Measurements from ENCODE around the gene C9orf78. TPM values are rescaled to one million over a fixed set of nuclear protein-coding genes. Genes with fewer than 3 reads are reported as not detected.

Gene C9orf78
- total and polyA plus RNA-seq, 9 of the 15 experiments (the other 6 are each of a cell fraction or from before 2014, with no cell fraction given) = 94.6 to 266 (median 202) TPM

DNA sequence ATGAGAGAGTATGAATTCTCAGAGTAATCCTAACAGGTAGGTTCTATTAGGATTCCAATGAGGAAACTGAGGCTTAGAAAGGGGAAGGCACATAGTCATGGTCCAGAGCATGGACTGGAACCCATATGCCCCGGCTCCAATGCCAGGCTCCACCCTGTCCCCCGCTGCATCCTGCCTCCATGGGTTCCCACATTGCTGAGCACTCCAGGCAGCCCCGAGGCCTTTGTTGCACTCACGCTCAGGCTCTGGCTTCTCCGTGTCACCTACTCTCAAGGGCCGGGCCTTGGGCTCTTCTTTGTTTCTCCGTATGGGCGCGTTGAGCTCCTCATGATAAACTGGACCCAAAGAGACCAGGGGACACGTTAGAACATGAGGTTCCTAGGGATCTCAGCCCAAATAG lies 6.1 kb downstream of the C9orf78 start:
- intact Hi-C loops (cut with micrococcal nuclease) = no loop called here
- ChIA-PET CTCF (ENCODE audit: low intra/inter-chr PET ratio) (no interaction called here), POLR2A (interaction anchor here (1.1 to 1.5 kb wide), 3 partner anchors 16 to 29 kb away, joined by 3 to 6 read pairs (median 6); no protein-coding TSS in a partner anchor)
- WGBS (ENCODE audit: insufficient coverage, low coverage, missing lambda C conversion rate) = 91% methylated on average over 10 of the region's 10 CpGs
- Histone ChIP-seq H3K9ac (ENCODE audit: insufficient read depth in 1 of 2, low read depth in 2 of 2, low read length in 2 of 2) (no peak overlapping the region), H3K9me3 (replicated peaks; ENCODE audit: control insufficient read depth, insufficient read depth, low read depth, low read length) (no peaks in the 10 kb centered on the region), H3K9me1 (ENCODE audit: control insufficient read depth, insufficient read depth, low read length) (peaks cover 3% of the 10 kb centered on the region), H3K36me3 (ENCODE audit: control insufficient read depth, insufficient read depth, low read length) (peaks cover 76% of the 10 kb centered on the region), H3K4me2 (ENCODE audit: insufficient read depth, low read length) (no peak overlapping the region), H2AFZ (ENCODE audit: low read depth, low read length) (no peak overlapping the region), H4K20me1 (replicated peaks; ENCODE audit: control insufficient read depth, insufficient read depth, low read length) (no peaks in the 10 kb centered on the region), H3K27me3 (ENCODE audit: control insufficient read depth in 2 of 2, insufficient read depth in 2 of 2, low read length in 2 of 2) (no peaks in the 10 kb centered on the region), H3K4me1 (replicated peaks in 1 of 2; ENCODE audit: control insufficient read depth in 2 of 2, insufficient read depth in 2 of 2, low read length in 2 of 2) (peaks cover 6 to 16% of the 10 kb centered on the region in 2 experiments; a peak in 3 of 5 replicates), H3K4me3 (no peak overlapping the region), H3K27ac (ENCODE audit: extremely low read depth, low read depth, low read length) (no peak overlapping the region), H3K79me2 (ENCODE audit: control insufficient read depth, insufficient read depth, low read length) (peaks cover 11% of the 10 kb centered on the region)
- no peak for FAIRE-seq
- in situ Hi-C loops (cut with MboI) = no loop called here
- BruUV-seq (replicated peaks) = no TSS peak
- no peak for ATAC-seq
- TF ChIP-seq CHD1 (IDR thresholded peaks at IDR 0.05; ENCODE audit: low read length) (no peak), MXI1 (IDR thresholded peaks at IDR 0.05; ENCODE audit: low read depth, low read length) (no peak), TGIF2 (CRISPR knock-in tag; IDR thresholded peaks at IDR 0.05) (no peak), POLR2G (IDR thresholded peaks at IDR 0.05; ENCODE audit: low read depth, low read length) (peak; percentile 59), PTTG1 (tag; IDR thresholded peaks at IDR 0.05; ENCODE audit: low read depth) (no peak), TEAD2 (tag; IDR thresholded peaks at IDR 0.05) (no peak), LARP7 (IDR thresholded peaks at IDR 0.05) (no peak), ZNF121 (CRISPR knock-in tag; conservative IDR thresholded peaks at IDR 0.05) (no peak), ZNF77 (CRISPR knock-in tag; IDR thresholded peaks at IDR 0.05) (no peak), KLF1 (tag; IDR thresholded peaks at IDR 0.05) (no peak), POLR3A (IDR thresholded peaks at IDR 0.05; ENCODE audit: borderline replicate concordance, extremely low read depth, insufficient read depth, insufficient read length) (no peak), RBFOX2 (IDR thresholded peaks at IDR 0.05; ENCODE audit: low read depth, low read length) (peak; percentile 60)
- TF ChIP-seq, protein P1, sequence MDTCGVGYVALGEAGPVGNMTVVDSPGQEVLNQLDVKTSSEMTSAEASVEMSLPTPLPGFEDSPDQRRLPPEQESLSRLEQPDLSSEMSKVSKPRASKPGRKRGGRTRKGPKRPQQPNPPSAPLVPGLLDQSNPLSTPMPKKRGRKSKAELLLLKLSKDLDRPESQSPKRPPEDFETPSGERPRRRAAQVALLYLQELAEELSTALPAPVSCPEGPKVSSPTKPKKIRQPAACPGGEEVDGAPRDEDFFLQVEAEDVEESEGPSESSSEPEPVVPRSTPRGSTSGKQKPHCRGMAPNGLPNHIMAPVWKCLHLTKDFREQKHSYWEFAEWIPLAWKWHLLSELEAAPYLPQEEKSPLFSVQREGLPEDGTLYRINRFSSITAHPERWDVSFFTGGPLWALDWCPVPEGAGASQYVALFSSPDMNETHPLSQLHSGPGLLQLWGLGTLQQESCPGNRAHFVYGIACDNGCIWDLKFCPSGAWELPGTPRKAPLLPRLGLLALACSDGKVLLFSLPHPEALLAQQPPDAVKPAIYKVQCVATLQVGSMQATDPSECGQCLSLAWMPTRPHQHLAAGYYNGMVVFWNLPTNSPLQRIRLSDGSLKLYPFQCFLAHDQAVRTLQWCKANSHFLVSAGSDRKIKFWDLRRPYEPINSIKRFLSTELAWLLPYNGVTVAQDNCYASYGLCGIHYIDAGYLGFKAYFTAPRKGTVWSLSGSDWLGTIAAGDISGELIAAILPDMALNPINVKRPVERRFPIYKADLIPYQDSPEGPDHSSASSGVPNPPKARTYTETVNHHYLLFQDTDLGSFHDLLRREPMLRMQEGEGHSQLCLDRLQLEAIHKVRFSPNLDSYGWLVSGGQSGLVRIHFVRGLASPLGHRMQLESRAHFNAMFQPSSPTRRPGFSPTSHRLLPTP (IDR thresholded peaks at IDR 0.05; ENCODE audit: borderline replicate concordance, extremely low read depth, insufficient read length) = no peak
- TF ChIP-seq, protein P2, sequence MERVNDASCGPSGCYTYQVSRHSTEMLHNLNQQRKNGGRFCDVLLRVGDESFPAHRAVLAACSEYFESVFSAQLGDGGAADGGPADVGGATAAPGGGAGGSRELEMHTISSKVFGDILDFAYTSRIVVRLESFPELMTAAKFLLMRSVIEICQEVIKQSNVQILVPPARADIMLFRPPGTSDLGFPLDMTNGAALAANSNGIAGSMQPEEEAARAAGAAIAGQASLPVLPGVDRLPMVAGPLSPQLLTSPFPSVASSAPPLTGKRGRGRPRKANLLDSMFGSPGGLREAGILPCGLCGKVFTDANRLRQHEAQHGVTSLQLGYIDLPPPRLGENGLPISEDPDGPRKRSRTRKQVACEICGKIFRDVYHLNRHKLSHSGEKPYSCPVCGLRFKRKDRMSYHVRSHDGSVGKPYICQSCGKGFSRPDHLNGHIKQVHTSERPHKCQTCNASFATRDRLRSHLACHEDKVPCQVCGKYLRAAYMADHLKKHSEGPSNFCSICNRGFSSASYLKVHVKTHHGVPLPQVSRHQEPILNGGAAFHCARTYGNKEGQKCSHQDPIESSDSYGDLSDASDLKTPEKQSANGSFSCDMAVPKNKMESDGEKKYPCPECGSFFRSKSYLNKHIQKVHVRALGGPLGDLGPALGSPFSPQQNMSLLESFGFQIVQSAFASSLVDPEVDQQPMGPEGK (CRISPR knock-in tag; IDR thresholded peaks at IDR 0.05; ENCODE audit: borderline replicate concordance) = no peak
- TF ChIP-seq, protein P3, sequence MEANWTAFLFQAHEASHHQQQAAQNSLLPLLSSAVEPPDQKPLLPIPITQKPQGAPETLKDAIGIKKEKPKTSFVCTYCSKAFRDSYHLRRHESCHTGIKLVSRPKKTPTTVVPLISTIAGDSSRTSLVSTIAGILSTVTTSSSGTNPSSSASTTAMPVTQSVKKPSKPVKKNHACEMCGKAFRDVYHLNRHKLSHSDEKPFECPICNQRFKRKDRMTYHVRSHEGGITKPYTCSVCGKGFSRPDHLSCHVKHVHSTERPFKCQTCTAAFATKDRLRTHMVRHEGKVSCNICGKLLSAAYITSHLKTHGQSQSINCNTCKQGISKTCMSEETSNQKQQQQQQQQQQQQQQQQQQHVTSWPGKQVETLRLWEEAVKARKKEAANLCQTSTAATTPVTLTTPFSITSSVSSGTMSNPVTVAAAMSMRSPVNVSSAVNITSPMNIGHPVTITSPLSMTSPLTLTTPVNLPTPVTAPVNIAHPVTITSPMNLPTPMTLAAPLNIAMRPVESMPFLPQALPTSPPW (CRISPR knock-in tag; IDR thresholded peaks at IDR 0.05) = no peak
- no peak for DNase-seq (ENCODE audit: extremely low read depth in 1 of 4, low spot score in 3 of 4)
